ENCODE results near the gene CAMKK1. TPM values are rescaled to one million over a fixed set of nuclear protein-coding genes. Genes with fewer than 3 reads are reported as not detected.

Gene CAMKK1
- total and polyA plus RNA-seq, 2 donors (not counting 3 experiments of a cell fraction or from before 2014, with no cell fraction given): 4.5 to 6.1 TPM

- CTCF ChIA-PET: interaction anchor here (0.7 to 1.5 kb wide), 3 partner anchors 13 to 144 kb away, joined by 3 to 6 read pairs (median 3); partner anchors contain the start of gene CAMKK1
- no peak overlapping the region for H3K27ac ChIP-seq (ENCODE audit: insufficient read depth, low read depth, low read length)
- dilution Hi-C loops (cut with MboI; ENCODE audit: extremely low pct_ligation_motif_present, low sequenced_read_pairs): no loop called here
These were observed 13.0 kb downstream of the CAMKK1 start for GRCh38 chr17:3879591-3880417.

More at GRCh38 chr17:3879591-3880417, 13.0 kb downstream of the CAMKK1 start:
- H3K36me3 ChIP-seq (ENCODE audit: control insufficient read depth in 2 of 2, extremely low read depth in 1 of 2, insufficient read depth in 2 of 2, low read length in 2 of 2): peaks cover 0 to 5% of the 10 kb centered on the region in 2 experiments
- H3K9me1 ChIP-seq (replicated peaks; ENCODE audit: control insufficient read depth, extremely low read depth, insufficient read depth, low read length): no peaks in the 10 kb centered on the region
- no peak overlapping the region for H2AFZ ChIP-seq (ENCODE audit: low read depth, low read length)
- no peak overlapping the region for H3K9ac ChIP-seq (replicated peaks; ENCODE audit: extremely low read depth, insufficient read depth, low read length)
- TF ChIP-seq POLR2A (IDR thresholded peaks at IDR 0.05; ENCODE audit: low read depth, low read length) (no peak), MYC (IDR thresholded peaks at IDR 0.05; ENCODE audit: low read depth, low read length) (no peak), POLR2AphosphoS5 (IDR thresholded peaks at IDR 0.05; ENCODE audit: insufficient read depth, low read depth, low read length) (no peak), MAX (IDR thresholded peaks at IDR 0.05; ENCODE audit: insufficient read depth, insufficient read length) (no peak), JUN (IDR thresholded peaks at IDR 0.05; ENCODE audit: borderline replicate concordance, insufficient read depth, insufficient read length, low read depth) (no peak), GATA2 (IDR thresholded peaks at IDR 0.05; ENCODE audit: insufficient read depth, insufficient read length, low read depth, low read length) (no peak), EZH2 (IDR thresholded peaks at IDR 0.05; ENCODE audit: borderline replicate concordance, low read depth, low read length, severe bottlenecking) (no peak), FOS (IDR thresholded peaks at IDR 0.05; ENCODE audit: borderline replicate concordance, insufficient read depth, low read length) (no peak), CTCF (IDR thresholded peaks at IDR 0.05; ENCODE audit: extremely low read depth in 1 of 2, insufficient read depth in 1 of 2, low read depth in 1 of 2, low read length in 2 of 2) (no peak)
- no TSS peak for BruUV-seq (replicated peaks)
- H3K79me2 ChIP-seq (ENCODE audit: control insufficient read depth, insufficient read depth, low read length): no peaks in the 10 kb centered on the region
- POLR2A ChIA-PET: no interaction called here
- H3K4me2 ChIP-seq (ENCODE audit: insufficient read depth, low read length): no peak overlapping the region
- H4K20me1 ChIP-seq (replicated peaks; ENCODE audit: control insufficient read depth, extremely low read depth, insufficient read depth, low read length): no peaks in the 10 kb centered on the region
- H3K4me1 ChIP-seq (ENCODE audit: control insufficient read depth, extremely low read depth, insufficient read depth, low read length): no peaks in the 10 kb centered on the region
- no peaks in the 10 kb centered on the region for H3K9me3 ChIP-seq (replicated peaks; ENCODE audit: control insufficient read depth, insufficient read depth, low read length)
- intact Hi-C loops (cut with micrococcal nuclease): no loop called here
- FAIRE-seq (no peak), DNase-seq (ENCODE audit: low read depth, low spot score) (no peak)
- H3K27me3 ChIP-seq (ENCODE audit: control insufficient read depth in 2 of 2, insufficient read depth in 2 of 2, low read length in 2 of 2): no peaks in the 10 kb centered on the region
- H3K4me3 ChIP-seq (replicated peaks in 1 of 3; ENCODE audit: insufficient read depth in 1 of 3, low read depth in 1 of 3, low read length in 3 of 3): no peak overlapping the region

All from endothelial cell of umbilical vein (primary cell).